Hepatocyte (in vitro differentiated cells): ENCODE data around the gene PCDH9. TPM values are rescaled to one million over a fixed set of nuclear protein-coding genes. Genes with fewer than 3 reads are reported as not detected.

Experiments used
- DNase-seq: peaks from one replicate; pipeline ENCODE4 v3.0.0-alpha.2; 2016; ENCODE audit warnings: low spot score
- H2AFZ ChIP-seq: fragments of 200-600 bp; sonication (generic); 2 replicates; pipeline ENCODE4 v1.6.0; 2016; ENCODE audit warnings: antibody characterized with exemption, mild to moderate bottlenecking
- H3K27ac ChIP-seq: fragments of 200-600 bp; sonication (generic); 2 replicates; pipeline ENCODE4 v1.5.1; 2016; ENCODE audit warnings: mild to moderate bottlenecking
- H3K27me3 ChIP-seq: fragments of 200-600 bp; sonication (generic); 2 replicates; pipeline ENCODE4 v1.6.1; 2016
- H3K36me3 ChIP-seq: fragments of 200-600 bp; sonication (generic); replicated peaks from 2 replicates; pipeline ENCODE4 v1.5.1; 2016; ENCODE audit warnings: low read depth; ENCODE audit not compliant: insufficient read depth
- H3K4me1 ChIP-seq: fragments of 200-600 bp; sonication (generic); 2 replicates; pipeline ENCODE4 v1.5.1; 2016; ENCODE audit warnings: mild to moderate bottlenecking, moderate library complexity; ENCODE audit not compliant: insufficient read depth
- H3K4me2 ChIP-seq: fragments of 200-600 bp; sonication (generic); 2 replicates; pipeline ENCODE4 v1.6.0; 2016
- H3K4me3 ChIP-seq: fragments of 200-600 bp; sonication (generic); 2 replicates; pipeline ENCODE4 v1.5.1; 2016; ENCODE audit warnings: mild to moderate bottlenecking
- H3K79me2 ChIP-seq: fragments of 200-600 bp; sonication (generic); 2 replicates; pipeline ENCODE4 v1.6.0; 2017; ENCODE audit warnings: mild to moderate bottlenecking
- H3K9me2 ChIP-seq: fragments of 200-600 bp; sonication (generic); replicated peaks from 2 replicates; pipeline ENCODE4 v1.6.0; 2017; ENCODE audit warnings: mild to moderate bottlenecking; ENCODE audit not compliant: insufficient read depth
- H3K9me3 ChIP-seq: fragments of 200-600 bp; sonication (generic); 2 replicates; pipeline ENCODE4 v1.5.1; 2016; ENCODE audit warnings: low read depth, mild to moderate bottlenecking
- H4K20me1 ChIP-seq: fragments of 200-600 bp; sonication (generic); 2 replicates; pipeline ENCODE4 v1.6.0; 2016; ENCODE audit warnings: mild to moderate bottlenecking; ENCODE audit not compliant: insufficient read depth, poor library complexity, severe bottlenecking
- CTCF ChIP-seq: fragments of 200-600 bp; sonication (generic); IDR thresholded peaks from 2 replicates; pipeline ENCODE4 v1.5.1; 2016; ENCODE audit warnings: antibody characterized with exemption, mild to moderate bottlenecking; ENCODE audit not compliant: poor library complexity
- EZH2 ChIP-seq: fragments of 200-600 bp; sonication (generic); IDR thresholded peaks from 2 replicates; pipeline ENCODE4 v1.6.1; 2016; ENCODE audit warnings: antibody characterized with exemption, mild to moderate bottlenecking, borderline replicate concordance
- EZH2phosphoT487 ChIP-seq: fragments of 200-600 bp; sonication (generic); IDR thresholded peaks from one replicate; pipeline ENCODE4 v1.6.1; 2018; ENCODE audit warnings: antibody characterized with exemption, mild to moderate bottlenecking, low read depth, moderate library complexity; ENCODE audit not compliant: unreplicated experiment, severe bottlenecking
- WGBS: methylation state at CpG from one replicate; pipeline ENCODE4 v1.1.6; 2016; ENCODE audit warnings: low lambda C conversion rate; ENCODE audit errors: missing lambda C conversion rate; 5-methylcytosine and 5-hydroxymethylcytosine counted together
- polyA plus RNA-seq: library from polyadenylated mRNA; unstranded; fragments of >200 nt; fragmentation: Nextera tagmentation; extraction: Ambion mirVana; gene quantifications from 2 replicates; pipeline ENCODE4 v1.2.1, GENCODE V29; 2016
- total RNA-seq: library from RNA; depleted of rRNA; stranded (reverse); fragments of >200 nt; gene quantifications from 2 replicates; pipeline ENCODE4 v1.2.3, GENCODE V29; 2014

The PCDH9 gene
- total and polyA plus RNA-seq, 2 experiments from 2014 or later: 6.9 to 15.0 TPM

GRCh38 chr13:66807251-66807650 is 422.9 kb downstream of the PCDH9 start:
- WGBS: 95% methylated on average over 1 of the region's 1 CpG
- no peak overlapping the region for H2AFZ ChIP-seq

GRCh38 chr13:66805657-66806056 is 424.5 kb downstream of the PCDH9 start:
- peaks cover 3% of the 10 kb centered on the region for H3K4me1 ChIP-seq
- no peak overlapping the region for H2AFZ ChIP-seq
- no peak overlapping the region for H3K4me2 ChIP-seq
- TF ChIP-seq EZH2phosphoT487: no peak
- no peak for TF ChIP-seq EZH2
- TF ChIP-seq CTCF: no peak
- DNase-seq: no peak
- H3K9me2 ChIP-seq: no peaks in the 10 kb centered on the region
- H4K20me1 ChIP-seq: no peaks in the 10 kb centered on the region
- H3K27ac ChIP-seq: no peak overlapping the region
- H3K9me3 ChIP-seq: no peaks in the 10 kb centered on the region
- no peak overlapping the region for H3K4me3 ChIP-seq
- H3K36me3 ChIP-seq: no peaks in the 10 kb centered on the region
- H3K79me2 ChIP-seq: no peaks in the 10 kb centered on the region
- H3K27me3 ChIP-seq: no peaks in the 10 kb centered on the region
- WGBS: 70% methylated on average over 1 of the region's 1 CpG

More at GRCh38 chr13:66807251-66807650, 422.9 kb downstream of the PCDH9 start:
- Histone ChIP-seq H3K27me3 (no peaks in the 10 kb centered on the region), H3K9me2 (no peaks in the 10 kb centered on the region), H3K27ac (no peak overlapping the region), H3K9me3 (no peaks in the 10 kb centered on the region), H3K4me3 (no peak overlapping the region), H3K4me1 (peaks cover 3% of the 10 kb centered on the region), H3K36me3 (no peaks in the 10 kb centered on the region), H4K20me1 (no peaks in the 10 kb centered on the region), H3K79me2 (no peaks in the 10 kb centered on the region), H3K4me2 (no peak overlapping the region)
- DNase-seq: no peak
- TF ChIP-seq EZH2phosphoT487: no peak
- no peak for TF ChIP-seq EZH2
- no peak for TF ChIP-seq CTCF

DNA sequence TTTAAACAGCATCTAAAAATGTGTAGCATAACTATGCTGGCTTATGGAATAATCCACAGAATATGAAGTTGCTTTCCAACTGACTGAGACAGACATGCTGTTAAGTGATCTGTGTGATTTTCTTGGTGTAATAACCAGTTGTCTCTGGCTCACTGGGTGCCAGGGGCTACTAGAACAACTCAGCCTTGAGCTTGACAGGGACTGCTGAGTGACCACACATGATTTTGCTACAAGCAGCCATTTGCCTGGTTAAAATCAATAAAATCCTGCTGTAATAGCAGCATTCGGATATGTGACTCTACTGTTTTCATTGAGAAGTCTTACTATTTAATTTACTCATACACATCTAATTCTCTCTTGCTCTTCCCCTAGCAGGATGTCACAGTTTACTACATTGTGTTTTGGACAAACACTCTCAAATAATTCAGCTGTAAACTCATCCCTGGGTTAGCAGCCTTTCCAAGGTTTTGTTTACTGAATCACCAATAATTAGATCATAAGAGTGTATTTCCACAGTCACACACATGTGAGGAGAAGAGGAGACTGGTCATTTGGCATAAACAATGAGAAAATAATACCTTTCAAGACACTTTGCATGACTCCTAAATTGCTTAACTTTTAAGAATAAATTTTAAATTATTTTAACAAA is 426.2 kb downstream of the PCDH9 start:
- no peak overlapping the region for H3K4me3 ChIP-seq
- no peaks in the 10 kb centered on the region for H3K9me2 ChIP-seq
- H3K27ac ChIP-seq: no peak overlapping the region
- WGBS: 70% methylated on average over 1 of the region's 1 CpG
- H3K4me1 ChIP-seq: peaks cover 3% of the 10 kb centered on the region
- DNase-seq: no peak
- no peaks in the 10 kb centered on the region for H3K36me3 ChIP-seq
- H2AFZ ChIP-seq: no peak overlapping the region
- peak overlapping the region; percentile 11 for H3K4me2 ChIP-seq
- no peaks in the 10 kb centered on the region for H3K79me2 ChIP-seq
- TF ChIP-seq EZH2phosphoT487: no peak
- TF ChIP-seq CTCF: no peak
- TF ChIP-seq EZH2: no peak
- no peaks in the 10 kb centered on the region for H3K9me3 ChIP-seq
- H4K20me1 ChIP-seq: no peaks in the 10 kb centered on the region
- H3K27me3 ChIP-seq: no peaks in the 10 kb centered on the region
